Upper lobe of left lung (tissue), 4 donors: ENCODE data around the gene STAT3.

Experiments used
- CTCF ChIP-seq, 6 experiments: fragments of 450-650 bp in 4 of 6; fragments of 200-600 bp in 2 of 6; sonication (generic) in 2 of 6; IDR thresholded peaks; one replicate each; pipeline ENCODE4 v1.5.1; 2016 to 2019; ENCODE audit warnings: antibody characterized with exemption in 6 of 6
- EP300 ChIP-seq, 4 donors: sonication (generic); formaldehyde crosslinking; IDR thresholded peaks; one replicate each; pipeline ENCODE4 v1.5.1; 2017; ENCODE audit warnings: antibody characterized with exemption in 4 of 4, control low read depth in 2 of 4
- POLR2A ChIP-seq, 4 donors: fragments of 450-650 bp; IDR thresholded peaks; one replicate each; pipeline ENCODE4 v1.5.1; 2016 to 2017; ENCODE audit warnings: antibody characterized with exemption in 4 of 4, mild to moderate bottlenecking in 2 of 4
- POLR2AphosphoS5 ChIP-seq, 2 donors: sonication (generic); formaldehyde crosslinking; IDR thresholded peaks; one replicate each; pipeline ENCODE4 v1.5.1; 2017; ENCODE audit warnings: antibody characterized with exemption in 2 of 2

GRCh38 chr17:42411361-42411760 lies 23.1 kb upstream of the STAT3 start:
- no peak for TF ChIP-seq CTCF (IDR thresholded peaks at IDR 0.05)
- TF ChIP-seq POLR2A (IDR thresholded peaks at IDR 0.05): no peak
- no peak for TF ChIP-seq POLR2AphosphoS5 (IDR thresholded peaks at IDR 0.05)
- TF ChIP-seq EP300 (IDR thresholded peaks at IDR 0.05): no peak
